GM21717 (cell line): ENCODE results near the gene ARHGEF28.

Experiments
- ATAC-seq: cut with Tn5 transposase; IDR thresholded peaks from one replicate; pipeline ENCODE4 v1.9.1; 2021; ENCODE audit warnings: mild to moderate bottlenecking, moderate library complexity; ENCODE audit not compliant: unreplicated experiment

ARHGEF28 gene

GRCh38 chr5:73654171-73654811 is 28.3 kb downstream of the ARHGEF28 start:
- ATAC-seq: peak; percentile 62

- ATAC-seq: no peak
Observed at GRCh38 chr5:73654819-73655318, 28.9 kb downstream of the ARHGEF28 start.

- ATAC-seq: no peak
Observed at GRCh38 chr5:73655521-73656160, 29.6 kb downstream of the ARHGEF28 start.

GRCh38 chr5:73661753-73662152 is 35.8 kb downstream of the ARHGEF28 start:
- no peak for ATAC-seq

- no peak for ATAC-seq
Observed at GRCh38 chr5:73663161-73663859, 37.3 kb downstream of the ARHGEF28 start.

- ATAC-seq: peak; percentile 45
Observed at GRCh38 chr5:73663860-73664240, 37.9 kb downstream of the ARHGEF28 start.

GRCh38 chr5:73664796-73665195 is 38.8 kb downstream of the ARHGEF28 start:
- ATAC-seq: no peak

GRCh38 chr5:73666891-73667290 is 40.9 kb downstream of the ARHGEF28 start:
- ATAC-seq: no peak

- no peak for ATAC-seq
Observed at GRCh38 chr5:73668017-73668416, 42.0 kb downstream of the ARHGEF28 start.

GRCh38 chr5:73668486-73669111 is 42.6 kb downstream of the ARHGEF28 start:
- ATAC-seq: no peak

- ATAC-seq: no peak
Observed at GRCh38 chr5:73670731-73671130, 44.7 kb downstream of the ARHGEF28 start.

GRCh38 chr5:73672132-73672531 is 46.1 kb downstream of the ARHGEF28 start:
- no peak for ATAC-seq

GRCh38 chr5:73673161-73673591 is 47.2 kb downstream of the ARHGEF28 start:
- ATAC-seq: no peak

GRCh38 chr5:73674669-73675004 is 48.6 kb downstream of the ARHGEF28 start:
- no peak for ATAC-seq

- no peak for ATAC-seq
Observed at GRCh38 chr5:73678322-73678740, 52.3 kb downstream of the ARHGEF28 start.

GRCh38 chr5:73678807-73679206 is 52.8 kb downstream of the ARHGEF28 start:
- no peak for ATAC-seq

GRCh38 chr5:73682176-73682575 is 56.2 kb downstream of the ARHGEF28 start:
- no peak for ATAC-seq

GRCh38 chr5:73684691-73685090 is 58.7 kb downstream of the ARHGEF28 start:
- no peak for ATAC-seq

GRCh38 chr5:73686912-73687311 is 60.9 kb downstream of the ARHGEF28 start:
- no peak for ATAC-seq

GRCh38 chr5:73687357-73687756 is 61.4 kb downstream of the ARHGEF28 start:
- peak; percentile 53 for ATAC-seq

- ATAC-seq: no peak
Observed at GRCh38 chr5:73690015-73690414, 64.0 kb downstream of the ARHGEF28 start.
